Measurements from ENCODE around the gene PROM2. TPM values are rescaled to one million over a fixed set of nuclear protein-coding genes. Genes with fewer than 3 reads are reported as not detected.

Gene PROM2
- total RNA-seq, 3 donors from 2014 or later = 24.4 to 44.0 (median 35.8) TPM

GRCh38 chr2:95331606-95332005 is 57.4 kb downstream of the PROM2 start:
- ATAC-seq (no peak), DNase-seq (peak in 2 of 3 donors; percentile 2 to 8)
- Histone ChIP-seq H3K4me3 (no peak overlapping the region), H3K36me3 (ENCODE audit: low read depth) (no peaks in the 10 kb centered on the region), H3K4me1 (ENCODE audit: low read depth) (no peaks in the 10 kb centered on the region), H3K9me3 (no peaks in the 10 kb centered on the region)
- TF ChIP-seq, protein P1, sequence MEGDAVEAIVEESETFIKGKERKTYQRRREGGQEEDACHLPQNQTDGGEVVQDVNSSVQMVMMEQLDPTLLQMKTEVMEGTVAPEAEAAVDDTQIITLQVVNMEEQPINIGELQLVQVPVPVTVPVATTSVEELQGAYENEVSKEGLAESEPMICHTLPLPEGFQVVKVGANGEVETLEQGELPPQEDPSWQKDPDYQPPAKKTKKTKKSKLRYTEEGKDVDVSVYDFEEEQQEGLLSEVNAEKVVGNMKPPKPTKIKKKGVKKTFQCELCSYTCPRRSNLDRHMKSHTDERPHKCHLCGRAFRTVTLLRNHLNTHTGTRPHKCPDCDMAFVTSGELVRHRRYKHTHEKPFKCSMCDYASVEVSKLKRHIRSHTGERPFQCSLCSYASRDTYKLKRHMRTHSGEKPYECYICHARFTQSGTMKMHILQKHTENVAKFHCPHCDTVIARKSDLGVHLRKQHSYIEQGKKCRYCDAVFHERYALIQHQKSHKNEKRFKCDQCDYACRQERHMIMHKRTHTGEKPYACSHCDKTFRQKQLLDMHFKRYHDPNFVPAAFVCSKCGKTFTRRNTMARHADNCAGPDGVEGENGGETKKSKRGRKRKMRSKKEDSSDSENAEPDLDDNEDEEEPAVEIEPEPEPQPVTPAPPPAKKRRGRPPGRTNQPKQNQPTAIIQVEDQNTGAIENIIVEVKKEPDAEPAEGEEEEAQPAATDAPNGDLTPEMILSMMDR (IDR thresholded peaks at IDR 0.05) = no peak
- intact Hi-C loops (cut with DNase I, micrococcal nuclease) = no loop called here

DNA sequence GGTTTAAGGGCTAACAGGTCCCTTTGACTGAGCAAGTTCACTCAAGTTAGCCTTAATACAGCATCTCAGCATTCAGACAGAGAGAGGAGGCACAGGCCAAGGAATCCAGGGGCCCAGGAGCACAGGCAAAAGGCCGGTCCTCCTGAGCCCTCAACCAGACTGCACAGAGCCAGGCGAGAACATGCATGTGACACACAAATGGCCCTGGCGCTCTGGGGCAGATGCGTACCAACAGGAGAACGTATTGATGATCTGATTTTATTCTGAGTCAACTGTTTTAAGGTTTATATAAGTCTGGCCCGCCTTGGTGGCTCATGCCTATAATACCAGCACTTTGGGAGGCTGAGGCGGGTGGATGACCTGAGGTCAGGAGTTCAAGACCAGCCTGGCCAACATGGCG is 57.8 kb downstream of the PROM2 start:
- TF ChIP-seq, protein P1 (IDR thresholded peaks at IDR 0.05) = no peak
- ATAC-seq (no peak), DNase-seq (peak in 2 of 3 donors; percentile 4 to 16)
- Histone ChIP-seq H3K4me1 (ENCODE audit: low read depth) (no peaks in the 10 kb centered on the region), H3K9me3 (no peaks in the 10 kb centered on the region), H3K36me3 (ENCODE audit: low read depth) (no peaks in the 10 kb centered on the region), H3K4me3 (no peak overlapping the region)
- intact Hi-C loops (cut with DNase I, micrococcal nuclease) = no loop called here

- DNase-seq (peak in 1 of 3 donors; percentile 1), ATAC-seq (no peak)
- H3K4me3 ChIP-seq = no peak overlapping the region
- H3K36me3 ChIP-seq (ENCODE audit: low read depth) = no peaks in the 10 kb centered on the region
- TF ChIP-seq, protein P1 (IDR thresholded peaks at IDR 0.05) = no peak
- intact Hi-C loops (cut with DNase I, micrococcal nuclease) = no loop called here
- H3K4me1 ChIP-seq (ENCODE audit: low read depth) = no peaks in the 10 kb centered on the region
- no peaks in the 10 kb centered on the region for H3K9me3 ChIP-seq
These were observed 58.8 kb downstream of the PROM2 start for GRCh38 chr2:95333056-95333455.

GRCh38 chr2:95333888-95334338 is 59.7 kb downstream of the PROM2 start:
- Histone ChIP-seq H3K9me3 (no peaks in the 10 kb centered on the region), H3K4me3 (no peak overlapping the region), H3K4me1 (ENCODE audit: low read depth) (no peaks in the 10 kb centered on the region), H3K36me3 (ENCODE audit: low read depth) (no peaks in the 10 kb centered on the region)
- intact Hi-C loops (cut with DNase I, micrococcal nuclease) = no loop called here
- TF ChIP-seq, protein P1 (IDR thresholded peaks at IDR 0.05) = no peak
- DNase-seq (peak; percentile 45 to 55 (median 51)), ATAC-seq (peak; percentile 61)

- intact Hi-C loops (cut with DNase I, micrococcal nuclease) = no loop called here
- Histone ChIP-seq H3K36me3 (ENCODE audit: low read depth) (no peaks in the 10 kb centered on the region), H3K4me3 (no peak overlapping the region), H3K4me1 (ENCODE audit: low read depth) (no peaks in the 10 kb centered on the region), H3K9me3 (no peaks in the 10 kb centered on the region)
- DNase-seq (peak in 1 of 3 donors; percentile 0), ATAC-seq (no peak)
- TF ChIP-seq, protein P1 (IDR thresholded peaks at IDR 0.05) = no peak
These were observed 60.8 kb downstream of the PROM2 start for GRCh38 chr2:95334916-95335641.

All from mucosa of descending colon (tissue), 3 donors.